ENCODE data around the gene NMRAL1. TPM values are rescaled to one million over a fixed set of nuclear protein-coding genes. Genes with fewer than 3 reads are reported as not detected.

Gene NMRAL1
- total RNA-seq, 2 experiments from 2014 or later: 34.0 to 35.9 TPM

GRCh38 chr16:4477966-4478365, 3.5 kb upstream of the NMRAL1 start:
- Mint-ChIP-seq H3K36me3 (ENCODE audit: low read depth) (peaks cover 23% of the 10 kb centered on the region), H3K9me3 (no peaks in the 10 kb centered on the region), H3K27ac (peak overlapping the region; percentile 90), H3K4me1 (peaks cover 53% of the 10 kb centered on the region), H3K27me3 (no peaks in the 10 kb centered on the region), H3K4me3 (peak overlapping the region; percentile 94)
- ChIA-PET CTCF (interaction anchor here (1.0 to 4.8 kb wide), 8 partner anchors 10 to 68 kb away, joined by 3 to 42 read pairs (median 4); partner anchors contain the start of gene CDIP1), POLR2A (interaction anchor here (0.9 kb wide), 1 partner anchor 10 kb away, joined by 3 read pairs; no protein-coding TSS in a partner anchor)
- DNase-seq: peak; percentile 21

- H3K4me1 Mint-ChIP-seq: peaks cover 40% of the 10 kb centered on the region
These were observed 1.7 kb upstream of the NMRAL1 start, which contains the start of gene HMOX2 for GRCh38 chr16:4475880-4476788. Gene HMOX2, plus strand, starts transcription at chr16:4476398. Its CDS starts 29,127 bp downstream, at chr16:4505525.

GRCh38 chr16:4472880-4473279, 1.5 kb downstream of the NMRAL1 start:
- ChIA-PET POLR2A (no interaction called here), CTCF (interaction anchor here (1.0 to 1.2 kb wide), 3 partner anchors 14 to 102 kb away, joined by 3 to 6 read pairs (median 3); no protein-coding TSS in a partner anchor)
- Mint-ChIP-seq H3K36me3 (ENCODE audit: low read depth) (peaks cover 12% of the 10 kb centered on the region), H3K9me3 (no peaks in the 10 kb centered on the region), H3K27ac (no peak overlapping the region), H3K4me1 (peaks cover 26% of the 10 kb centered on the region), H3K4me3 (peak overlapping the region; percentile 0), H3K27me3 (no peaks in the 10 kb centered on the region)
- no peak for DNase-seq

More at GRCh38 chr16:4475880-4476788, 1.7 kb upstream of the NMRAL1 start, which contains the start of gene HMOX2:
- DNase-seq: peak; percentile 92
- POLR2A ChIA-PET: interaction anchor here (0.6 to 0.7 kb wide), 2 partner anchors 10 to 11 kb away, joined by 3 read pairs; no protein-coding TSS in a partner anchor
- Mint-ChIP-seq H3K36me3 (ENCODE audit: low read depth) (peaks cover 17% of the 10 kb centered on the region), H3K27ac (peak within 1 kb of the TSS; percentile 90), H3K27me3 (no peaks in the 10 kb centered on the region), H3K9me3 (no peaks in the 10 kb centered on the region), H3K4me3 (peak within 1 kb of the TSS; percentile 94)
- CTCF ChIA-PET: interaction anchor here (0.8 to 4.8 kb wide), 13 partner anchors 10 to 157 kb away, joined by 3 to 42 read pairs (median 5); no protein-coding TSS in a partner anchor

- no peak overlapping the region for H3K27ac Mint-ChIP-seq
- H3K9me3 Mint-ChIP-seq: no peaks in the 10 kb centered on the region
- H3K4me1 Mint-ChIP-seq: peaks cover 22% of the 10 kb centered on the region
- no peaks in the 10 kb centered on the region for H3K27me3 Mint-ChIP-seq
- ChIA-PET POLR2A (no interaction called here), CTCF (interaction anchor here (0.6 to 2.0 kb wide), 4 partner anchors 13 to 113 kb away, joined by 3 to 7 read pairs (median 6); no protein-coding TSS in a partner anchor)
- H3K36me3 Mint-ChIP-seq (ENCODE audit: low read depth): peaks cover 9% of the 10 kb centered on the region
- no peak overlapping the region for H3K4me3 Mint-ChIP-seq
- DNase-seq: no peak
These were observed 2.6 kb downstream of the NMRAL1 start for GRCh38 chr16:4471869-4472268.

- Mint-ChIP-seq H3K27me3 (no peaks in the 10 kb centered on the region), H3K4me1 (peaks cover 31% of the 10 kb centered on the region), H3K9me3 (no peaks in the 10 kb centered on the region), H3K4me3 (no peak overlapping the region), H3K36me3 (ENCODE audit: low read depth) (peaks cover 20% of the 10 kb centered on the region), H3K27ac (no peak overlapping the region)
- CTCF ChIA-PET: no interaction called here
- DNase-seq: no peak
- POLR2A ChIA-PET: no interaction called here
These were observed 5.5 kb downstream of the NMRAL1 start for GRCh38 chr16:4468972-4469371.

GRCh38 chr16:4467916-4468315, 6.5 kb downstream of the NMRAL1 start:
- no peaks in the 10 kb centered on the region for H3K27me3 Mint-ChIP-seq
- H3K27ac Mint-ChIP-seq: no peak overlapping the region
- no peaks in the 10 kb centered on the region for H3K9me3 Mint-ChIP-seq
- peaks cover 25% of the 10 kb centered on the region for H3K4me1 Mint-ChIP-seq
- ChIA-PET POLR2A (interaction anchor here (0.6 kb wide), 1 partner anchor 19 kb away, joined by 3 read pairs; no protein-coding TSS in a partner anchor), CTCF (interaction anchor here (0.6 to 3.9 kb wide), 6 partner anchors 8 to 162 kb away, joined by 3 to 22 read pairs (median 3); partner anchors contain the start of genes HMOX2 and NMRAL1)
- DNase-seq: no peak
- H3K4me3 Mint-ChIP-seq: no peak overlapping the region
- peaks cover 20% of the 10 kb centered on the region for H3K36me3 Mint-ChIP-seq (ENCODE audit: low read depth)

GRCh38 chr16:4465977-4466779, 8.2 kb downstream of the NMRAL1 start:
- CTCF ChIA-PET: interaction anchor here (0.6 to 3.9 kb wide), 5 partner anchors 10 to 210 kb away, joined by 3 to 22 read pairs (median 3); partner anchors contain the start of genes HMOX2 and NMRAL1

GRCh38 chr16:4463522-4464163, 10.8 kb downstream of the NMRAL1 start:
- no peak for DNase-seq
- Mint-ChIP-seq H3K9me3 (no peaks in the 10 kb centered on the region), H3K4me3 (no peak overlapping the region), H3K27ac (peak overlapping the region; percentile 57), H3K36me3 (ENCODE audit: low read depth) (peaks cover 34% of the 10 kb centered on the region), H3K27me3 (no peaks in the 10 kb centered on the region), H3K4me1 (peaks cover 39% of the 10 kb centered on the region)
- ChIA-PET CTCF (interaction anchor here (0.6 to 1.9 kb wide), 4 partner anchors 9 to 43 kb away, joined by 3 to 5 read pairs (median 4); partner anchors contain the start of gene HMOX2), POLR2A (no interaction called here)

More at GRCh38 chr16:4465977-4466779, 8.2 kb downstream of the NMRAL1 start:
- POLR2A ChIA-PET: interaction anchor here (0.7 kb wide), 1 partner anchor 41 kb away, joined by 3 read pairs; no protein-coding TSS in a partner anchor
- Mint-ChIP-seq H3K9me3 (no peaks in the 10 kb centered on the region), H3K4me1 (peaks cover 21% of the 10 kb centered on the region), H3K36me3 (ENCODE audit: low read depth) (peaks cover 21% of the 10 kb centered on the region), H3K27ac (peak overlapping the region; percentile 85), H3K27me3 (no peaks in the 10 kb centered on the region), H3K4me3 (no peak overlapping the region)
- DNase-seq: peak; percentile 62

- no peaks in the 10 kb centered on the region for H3K27me3 Mint-ChIP-seq
- ChIA-PET POLR2A (no interaction called here), CTCF (interaction anchor here (0.9 kb wide), 1 partner anchor 273 kb away, joined by 3 read pairs; the partner anchor contains the start of genes ANKS3 and DNAAF8)
- H3K4me1 Mint-ChIP-seq: peaks cover 34% of the 10 kb centered on the region
- no peak overlapping the region for H3K4me3 Mint-ChIP-seq
- peak overlapping the region; percentile 31 for H3K27ac Mint-ChIP-seq
- no peaks in the 10 kb centered on the region for H3K9me3 Mint-ChIP-seq
- no peak for DNase-seq
- H3K36me3 Mint-ChIP-seq (ENCODE audit: low read depth): peaks cover 30% of the 10 kb centered on the region
These were observed 13.0 kb downstream of the NMRAL1 start for GRCh38 chr16:4461250-4462085.

GRCh38 chr16:4460936-4461249, 13.5 kb downstream of the NMRAL1 start:
- peaks cover 29% of the 10 kb centered on the region for H3K36me3 Mint-ChIP-seq (ENCODE audit: low read depth)
- H3K27ac Mint-ChIP-seq: peak overlapping the region; percentile 31
- H3K9me3 Mint-ChIP-seq: no peaks in the 10 kb centered on the region
- H3K4me3 Mint-ChIP-seq: no peak overlapping the region
- peaks cover 28% of the 10 kb centered on the region for H3K4me1 Mint-ChIP-seq
- ChIA-PET POLR2A (no interaction called here), CTCF (interaction anchor here (0.9 kb wide), 1 partner anchor 273 kb away, joined by 3 read pairs; the partner anchor contains the start of genes ANKS3 and DNAAF8)
- no peak for DNase-seq
- no peaks in the 10 kb centered on the region for H3K27me3 Mint-ChIP-seq

- H3K27ac Mint-ChIP-seq: no peak overlapping the region
- H3K9me3 Mint-ChIP-seq: no peaks in the 10 kb centered on the region
- peaks cover 15% of the 10 kb centered on the region for H3K4me1 Mint-ChIP-seq
- H3K4me3 Mint-ChIP-seq: no peak overlapping the region
- H3K36me3 Mint-ChIP-seq (ENCODE audit: low read depth): peaks cover 32% of the 10 kb centered on the region
- no peaks in the 10 kb centered on the region for H3K27me3 Mint-ChIP-seq
- CTCF ChIA-PET: interaction anchor here (1.0 kb wide), 1 partner anchor 106 kb away, joined by 3 read pairs; no protein-coding TSS in a partner anchor
- DNase-seq: no peak
- POLR2A ChIA-PET: no interaction called here
These were observed 18.5 kb downstream of the NMRAL1 start for GRCh38 chr16:4455951-4456350.

All from activated CD4-positive, alpha-beta T cell treated with anti-CD3 and anti-CD28 coated beads, Interleukin-2, amount 10 ng/mL, durations not matched to agents 7 days and 5 days (primary cell).